Epithelial cell of esophagus (primary cell): ENCODE results near the gene IFNA13.
A peak's percentile ranks its signal among the peaks of the same experiment; 100 is the strongest.

ENCODE experiments used
- DNase-seq: peaks from one replicate; pipeline ENCODE4 v3.0.0; 2010; ENCODE audit warnings: low read depth
- H3K4me3 ChIP-seq: 2 replicates; pipeline ENCODE4 v1.5.1; 2011; ENCODE audit warnings: mild to moderate bottlenecking, low read length, control low read depth
- TF ChIP-seq, protein P1 (sequence below): IDR thresholded peaks from 2 replicates; pipeline ENCODE4 v1.5.1; 2011; ENCODE audit warnings: low read depth, mild to moderate bottlenecking, low read length, control low read depth, inconsistent platforms; ENCODE audit not compliant: insufficient read depth; ENCODE audit errors: missing control alignments

Gene IFNA13

DNA sequence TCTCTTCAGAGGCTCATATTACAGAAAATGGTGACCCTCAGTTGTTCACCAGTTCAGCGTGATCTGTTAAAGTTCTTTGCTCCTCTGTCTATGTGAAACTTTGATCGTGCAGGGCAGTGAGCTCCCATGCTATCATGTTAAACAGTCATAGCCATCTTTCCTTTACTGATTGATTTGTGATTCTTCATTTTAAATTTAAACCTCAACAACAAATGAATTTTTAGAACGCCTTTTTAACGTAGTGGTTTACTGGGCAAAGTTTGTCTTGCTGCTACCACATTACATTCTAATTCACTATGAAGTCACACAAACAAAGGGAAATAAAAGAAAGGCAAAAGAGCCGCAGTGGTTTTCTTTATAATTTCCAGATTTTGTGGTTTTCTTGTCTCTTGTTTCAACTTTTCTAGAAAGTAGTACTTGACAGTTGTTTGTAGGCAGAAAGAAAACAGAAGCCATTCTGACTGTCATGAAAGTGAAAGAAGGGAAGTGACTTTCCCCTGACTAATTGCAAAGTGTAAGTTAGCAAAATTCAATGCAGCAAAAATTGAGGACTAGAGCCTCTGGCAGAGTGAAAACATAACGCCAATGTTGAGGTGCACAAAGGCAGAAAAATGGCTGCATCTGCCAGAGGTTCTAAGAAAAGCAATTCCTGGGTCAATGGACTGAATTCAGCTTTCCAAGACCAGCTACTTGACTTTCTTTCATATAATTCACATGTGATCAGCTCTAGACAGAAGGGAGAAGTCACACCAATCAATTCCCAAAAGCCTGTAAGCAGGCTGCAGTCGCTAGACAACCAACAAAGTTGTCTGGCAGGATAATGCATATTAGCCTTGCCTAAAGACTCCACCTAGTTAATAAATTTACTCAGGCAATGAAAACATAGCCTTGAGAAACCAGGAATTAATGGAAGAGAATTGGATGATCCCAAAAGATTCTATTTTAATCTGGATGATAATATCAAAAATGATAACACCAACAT, 10.1 kb downstream of the IFNA13 start:
- DNase-seq, result no peak
- TF ChIP-seq, protein P1, sequence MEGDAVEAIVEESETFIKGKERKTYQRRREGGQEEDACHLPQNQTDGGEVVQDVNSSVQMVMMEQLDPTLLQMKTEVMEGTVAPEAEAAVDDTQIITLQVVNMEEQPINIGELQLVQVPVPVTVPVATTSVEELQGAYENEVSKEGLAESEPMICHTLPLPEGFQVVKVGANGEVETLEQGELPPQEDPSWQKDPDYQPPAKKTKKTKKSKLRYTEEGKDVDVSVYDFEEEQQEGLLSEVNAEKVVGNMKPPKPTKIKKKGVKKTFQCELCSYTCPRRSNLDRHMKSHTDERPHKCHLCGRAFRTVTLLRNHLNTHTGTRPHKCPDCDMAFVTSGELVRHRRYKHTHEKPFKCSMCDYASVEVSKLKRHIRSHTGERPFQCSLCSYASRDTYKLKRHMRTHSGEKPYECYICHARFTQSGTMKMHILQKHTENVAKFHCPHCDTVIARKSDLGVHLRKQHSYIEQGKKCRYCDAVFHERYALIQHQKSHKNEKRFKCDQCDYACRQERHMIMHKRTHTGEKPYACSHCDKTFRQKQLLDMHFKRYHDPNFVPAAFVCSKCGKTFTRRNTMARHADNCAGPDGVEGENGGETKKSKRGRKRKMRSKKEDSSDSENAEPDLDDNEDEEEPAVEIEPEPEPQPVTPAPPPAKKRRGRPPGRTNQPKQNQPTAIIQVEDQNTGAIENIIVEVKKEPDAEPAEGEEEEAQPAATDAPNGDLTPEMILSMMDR, result no peak
- no peak overlapping the region for H3K4me3 ChIP-seq

DNA sequence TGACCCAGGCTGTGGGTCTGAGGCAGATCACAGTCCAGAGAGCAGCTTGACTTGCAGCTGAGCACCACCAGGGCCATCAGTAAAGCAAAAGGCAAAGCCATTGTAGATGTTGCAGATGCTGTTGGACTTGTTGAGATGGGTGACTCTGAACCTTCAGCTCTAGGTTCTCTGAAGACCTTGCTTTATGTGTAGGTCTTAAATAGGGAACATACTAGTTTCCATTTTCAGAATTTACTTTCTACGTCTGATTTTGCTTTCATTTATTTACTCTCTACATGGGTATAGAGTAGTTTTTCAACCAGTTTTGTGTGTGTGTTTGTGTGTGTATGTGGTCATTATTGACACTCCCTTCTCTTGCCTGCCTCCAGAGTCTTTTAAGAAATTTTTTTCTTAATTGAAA, 17.1 kb downstream of the IFNA13 start, which contains the start of gene IFNA6:
Gene IFNA6, minus strand, starts transcription at position 101 of the 400 bp plus-strand sequence. Its CDS starts 0 bp downstream, at position 101.
- TF ChIP-seq, protein P1, result no peak
- H3K4me3 ChIP-seq, result no peak within 1 kb of the TSS
- DNase-seq, result no peak

DNA sequence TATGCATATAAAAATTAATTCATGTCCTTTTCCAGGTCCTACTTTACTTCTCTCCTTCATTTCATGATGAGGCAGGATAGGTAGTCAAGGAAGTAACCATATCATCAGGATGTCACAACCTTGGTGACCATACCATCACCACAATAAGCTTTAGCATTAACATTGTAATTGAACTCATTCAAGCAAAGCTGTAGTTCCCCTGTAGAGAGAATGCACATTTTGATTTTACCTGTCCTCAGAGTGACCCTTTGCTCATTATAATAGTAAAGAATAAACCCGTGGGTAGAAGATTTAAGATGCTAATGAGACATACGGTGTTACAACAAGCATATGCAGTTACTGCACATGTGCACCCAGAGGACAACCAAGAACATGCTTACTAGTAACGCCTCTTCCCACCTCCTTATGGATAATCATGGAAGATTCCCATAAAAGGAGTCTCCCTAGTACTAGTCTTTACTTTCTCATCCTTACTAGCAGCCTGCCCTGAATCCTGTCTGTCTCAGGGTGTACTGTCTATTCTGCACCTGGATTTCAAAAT, 19.4 kb downstream of the IFNA13 start:
- TF ChIP-seq, protein P1, result no peak
- H3K4me3 ChIP-seq, result no peak overlapping the region
- DNase-seq, result no peak

DNA sequence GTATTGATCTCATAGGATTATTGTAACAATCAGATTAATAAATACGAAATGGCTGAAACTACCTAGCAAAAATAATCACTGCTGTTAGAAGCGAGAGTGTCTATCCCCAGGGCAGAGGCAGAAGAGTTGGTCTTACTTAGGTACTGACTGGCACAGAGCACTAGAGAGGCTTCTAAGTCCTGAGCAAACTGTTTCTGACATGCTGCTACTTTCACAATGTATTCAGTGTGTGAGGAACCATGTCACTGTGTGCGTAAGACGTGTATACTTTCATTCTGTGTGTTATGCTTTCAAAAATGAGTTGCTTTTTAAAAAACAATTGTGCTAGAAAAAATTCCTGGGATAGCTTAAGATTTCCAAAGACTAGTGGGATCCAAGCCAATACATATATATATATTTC, 27.1 kb downstream of the IFNA13 start:
- DNase-seq, result no peak
- TF ChIP-seq, protein P1, result no peak

DNA sequence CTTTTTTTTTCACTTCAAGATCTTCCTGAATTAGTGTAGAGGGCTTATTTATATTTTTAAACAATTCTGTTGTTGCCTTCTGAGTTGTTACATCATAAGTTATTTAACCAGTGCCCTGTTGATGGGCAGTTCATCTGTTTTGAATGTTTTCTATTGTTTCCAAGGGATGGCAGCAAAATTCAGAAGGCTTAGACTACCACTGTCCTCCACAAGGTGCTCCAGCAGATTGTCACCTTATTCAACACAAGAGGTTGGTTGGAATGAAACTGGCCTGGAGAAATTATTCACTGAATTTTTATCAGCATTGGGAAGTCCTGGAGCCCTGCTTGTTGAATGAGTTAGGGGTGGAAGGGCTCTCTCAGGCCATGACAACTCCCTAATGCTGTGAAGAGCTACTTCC, 31.4 kb downstream of the IFNA13 start:
- no peak for DNase-seq

More for the DNA sequence above, 27.1 kb downstream of the IFNA13 start:
- no peak overlapping the region for H3K4me3 ChIP-seq

DNA sequence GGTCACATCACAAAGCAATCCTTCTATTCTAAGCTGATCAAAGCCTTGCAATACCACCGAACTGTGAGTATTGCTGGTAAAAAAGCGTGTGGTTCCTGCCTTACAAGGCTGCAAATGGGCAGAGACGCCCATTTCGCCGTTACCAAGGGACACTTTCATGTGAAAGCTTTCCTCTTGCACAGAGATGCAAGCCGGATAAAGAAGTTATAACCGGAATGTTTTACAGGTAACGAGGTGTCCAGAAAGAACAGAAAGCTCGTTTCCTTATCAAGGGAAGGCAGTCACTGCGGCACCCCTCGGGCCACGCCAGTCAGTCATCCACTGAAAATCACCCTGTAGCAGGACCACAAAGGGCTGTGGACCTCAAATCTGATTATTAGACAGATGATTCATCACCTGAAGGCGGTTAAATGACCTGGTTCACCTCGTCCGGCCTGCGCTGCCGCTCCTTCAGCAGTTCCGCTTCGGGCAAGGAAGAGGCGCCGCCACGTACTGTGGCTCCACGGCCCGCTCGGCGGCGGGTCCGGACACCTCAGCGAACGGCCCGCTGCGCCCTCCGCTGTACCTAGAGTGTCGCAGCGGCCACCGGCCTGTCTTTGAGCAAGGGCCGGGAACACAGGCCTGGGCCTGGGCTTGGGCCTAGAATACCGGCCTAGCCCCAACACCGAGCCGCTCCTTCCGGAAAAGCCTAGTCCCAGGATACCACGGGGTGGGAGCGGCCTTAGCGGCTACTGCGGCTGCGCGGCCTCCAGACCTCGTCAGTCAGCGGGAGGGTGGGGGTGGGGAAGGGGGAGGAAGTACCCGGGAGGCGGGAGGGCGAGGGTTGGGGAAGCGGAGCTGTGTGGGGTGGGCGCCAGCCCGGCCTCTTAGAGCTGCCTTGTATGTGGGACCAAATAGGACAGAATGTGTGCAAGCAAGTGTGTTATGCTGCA, 32.9 kb downstream of the IFNA13 start, which contains the start of gene KLHL9:
Gene KLHL9, minus strand, starts transcription at position 704 of the 932 bp plus-strand sequence. Its CDS starts 545 bp downstream, at position 159.
- TF ChIP-seq, protein P1, result no peak
- peak within 1 kb of the TSS; percentile 85 for H3K4me3 ChIP-seq
- DNase-seq, result peak; percentile 89

More for the DNA sequence above, 31.4 kb downstream of the IFNA13 start:
- no peak overlapping the region for H3K4me3 ChIP-seq
- TF ChIP-seq, protein P1, result no peak
